C4-2B (cell line): Measurements from ENCODE around the gene IGF2R.
"Not testable (repeated sequence)": the region's sequence is repeated elsewhere in the genome, so short reads cannot be mapped to it uniquely, and the experiment has no call there.

ENCODE experiments used
- CTCF ChIP-seq: fragments of 450-650 bp; conservative IDR thresholded peaks from 2 replicates; pipeline ENCODE4 v1.5.1; 2017; ENCODE audit warnings: mild to moderate bottlenecking
- ZFX ChIP-seq: fragments of 450-650 bp; IDR thresholded peaks from 2 replicates; pipeline ENCODE4 v1.6.1; 2017

- not testable (repeated sequence) for TF ChIP-seq CTCF, ZFX
Observed at GRCh38 chr6:160114536-160114935, 145.7 kb downstream of the IGF2R start.
